Measurements from ENCODE around the gene SIRT2.
"Not testable (repeated sequence)": the region's sequence is repeated elsewhere in the genome, so short reads cannot be mapped to it uniquely, and the experiment has no call there.

The SIRT2 gene
- 57.6 to 76.0 reads per million in 2 donors for total RNA-seq

- DNase-seq, result peak; percentile 97
Observed at GRCh38 chr19:38899447-38900201, at the start of gene SIRT2, which contains the start of gene NFKBIB. SIRT2 (minus strand) TSS chr19:38899618; CDS start chr19:38899521, 97 bp downstream. NFKBIB (plus strand) TSS chr19:38899969; CDS start chr19:38900033, 64 bp downstream.

DNA sequence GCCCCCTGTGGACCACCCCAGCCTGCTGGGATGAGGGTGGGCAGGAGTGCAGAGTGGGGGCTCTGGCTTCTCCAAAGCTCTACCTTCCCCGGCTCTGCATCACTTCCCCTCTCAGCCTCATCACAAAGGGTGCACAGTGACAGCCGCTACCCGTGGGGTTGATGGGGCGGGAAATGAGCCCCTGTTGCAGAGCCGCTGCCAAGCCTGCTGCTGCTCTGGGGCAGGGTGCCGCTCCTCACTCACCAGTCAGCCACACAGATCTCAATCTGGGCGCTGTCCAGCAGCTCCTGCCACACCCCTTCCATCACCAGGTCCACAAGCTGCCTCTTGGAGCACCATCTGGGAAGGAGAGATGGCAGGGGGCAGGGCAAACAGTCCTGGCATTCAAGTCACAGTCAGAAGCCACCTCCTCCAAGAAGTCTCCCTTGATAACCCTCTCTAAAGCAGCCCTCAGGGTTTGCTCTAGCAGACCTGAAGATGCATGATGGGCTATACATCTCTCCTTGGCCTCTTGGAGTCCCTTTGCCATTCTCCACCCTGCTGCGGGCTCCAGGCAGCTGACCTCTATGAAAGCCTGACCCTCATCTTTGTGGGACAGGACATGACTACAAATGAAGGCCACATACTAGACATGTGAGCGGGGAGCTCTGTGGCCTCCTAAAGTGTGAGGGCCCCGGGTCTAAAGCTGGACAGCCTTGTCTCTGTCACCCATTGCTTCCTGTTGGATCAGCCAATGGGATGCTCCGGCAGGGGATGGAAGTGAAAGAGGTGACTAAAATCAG, 47.0 kb upstream of the SIRT2 start:
- DNase-seq, result no peak

GRCh38 chr19:38945562-38946228, 46.3 kb upstream of the SIRT2 start:
- DNase-seq, result no peak

GRCh38 chr19:38944981-38945506, 45.6 kb upstream of the SIRT2 start:
- DNase-seq, result no peak

DNA sequence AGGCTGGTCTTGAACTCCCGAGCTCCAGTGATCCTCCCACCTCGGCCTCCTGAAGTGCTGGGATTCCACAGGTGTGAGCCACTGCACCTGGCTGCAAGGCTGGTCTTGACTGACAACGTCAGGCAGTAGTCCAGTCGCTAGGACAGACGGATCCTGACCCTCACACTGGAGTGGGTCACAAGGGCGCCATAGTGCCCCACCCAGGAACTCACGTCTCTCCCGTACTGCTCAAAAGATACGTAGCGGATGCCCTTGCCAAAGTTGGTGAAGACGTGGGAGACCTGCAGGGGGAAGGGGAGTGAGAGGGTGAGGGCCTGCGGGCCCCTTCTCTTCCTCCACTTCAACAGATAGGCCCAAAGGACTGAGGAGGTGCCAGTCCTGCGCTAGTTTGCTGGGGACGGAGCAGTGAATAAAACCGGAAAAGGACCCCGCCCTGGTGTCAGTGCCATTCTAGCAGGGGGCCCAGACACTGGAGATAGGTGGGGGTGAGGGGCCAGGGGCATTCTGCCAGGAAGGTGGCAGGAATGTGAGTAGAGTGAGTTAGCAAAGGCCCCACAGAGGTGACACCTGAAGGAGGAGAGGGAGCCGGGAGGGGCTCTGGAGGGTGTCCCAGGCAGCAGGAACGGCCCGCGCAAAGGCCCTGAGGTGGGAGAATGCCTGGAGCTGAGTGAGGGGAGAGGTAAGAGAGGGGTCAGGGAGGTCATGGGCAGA, 43.2 kb upstream of the SIRT2 start:
- no peak for DNase-seq

DNA sequence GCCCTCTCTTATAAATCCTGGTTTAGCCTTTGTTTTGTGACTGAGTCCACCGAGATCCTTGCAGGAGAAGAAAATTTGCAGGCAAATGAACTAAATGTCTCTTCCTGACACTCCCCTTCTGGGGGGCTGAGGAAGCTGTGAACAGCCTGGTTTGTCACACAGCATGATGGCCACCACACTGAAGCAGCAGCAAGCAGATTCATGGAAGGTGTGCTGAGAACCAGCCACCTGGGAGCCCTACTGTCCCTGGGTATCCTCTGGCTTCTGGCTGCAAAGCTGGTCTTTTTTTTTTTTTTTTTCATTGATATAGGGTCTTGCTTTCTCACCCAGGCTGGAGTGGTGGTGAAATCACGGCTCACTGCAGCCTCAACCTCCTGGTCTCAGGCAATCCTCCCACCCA, 42.6 kb upstream of the SIRT2 start:
- DNase-seq, result no peak

DNA sequence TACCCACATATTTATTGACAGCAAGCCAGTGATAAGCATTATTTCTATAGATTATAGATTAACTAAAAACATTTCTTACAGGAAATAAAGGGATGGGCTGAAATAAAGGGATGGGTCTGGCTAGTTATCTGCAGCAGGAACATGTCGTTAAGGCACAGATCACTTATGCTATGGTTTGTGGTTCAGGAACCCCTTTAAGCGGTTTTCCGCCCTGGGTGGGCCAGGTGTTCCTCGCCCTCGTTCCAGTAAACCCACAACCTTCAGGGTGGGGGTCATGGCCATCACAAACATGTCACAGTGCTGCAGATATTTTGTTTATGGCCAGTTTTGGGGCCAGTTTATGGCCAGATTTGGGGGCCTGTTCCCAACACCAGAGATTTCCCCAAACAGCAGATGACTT, 42.0 kb upstream of the SIRT2 start:
- not testable (repeated sequence) for DNase-seq

DNA sequence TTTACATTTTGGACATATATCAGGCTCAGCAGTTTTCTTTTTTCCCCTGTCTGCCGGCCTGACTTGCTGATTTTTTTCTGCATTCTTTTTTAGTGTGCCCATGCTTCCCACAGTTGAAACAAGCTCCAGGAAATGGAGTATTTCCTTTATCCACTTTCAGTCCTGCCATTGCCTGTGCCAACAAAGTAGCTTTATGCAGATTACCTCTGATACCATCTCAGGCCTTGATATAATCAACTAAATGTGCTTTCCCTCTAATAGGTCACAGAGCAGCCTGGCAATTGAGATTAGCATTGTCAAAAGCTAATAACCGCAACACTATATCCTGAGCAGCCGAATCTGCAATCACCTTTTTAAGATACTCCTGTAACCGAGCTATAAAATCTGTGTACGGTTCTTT, 40.5 kb upstream of the SIRT2 start:
- no peak for DNase-seq

GRCh38 chr19:38933544-38933943, 34.1 kb upstream of the SIRT2 start:
- no peak for DNase-seq

- DNase-seq, result no peak
Observed at GRCh38 chr19:38932425-38933179, 33.2 kb upstream of the SIRT2 start.

GRCh38 chr19:38931521-38931793, 32.0 kb upstream of the SIRT2 start:
- no peak for DNase-seq

DNA sequence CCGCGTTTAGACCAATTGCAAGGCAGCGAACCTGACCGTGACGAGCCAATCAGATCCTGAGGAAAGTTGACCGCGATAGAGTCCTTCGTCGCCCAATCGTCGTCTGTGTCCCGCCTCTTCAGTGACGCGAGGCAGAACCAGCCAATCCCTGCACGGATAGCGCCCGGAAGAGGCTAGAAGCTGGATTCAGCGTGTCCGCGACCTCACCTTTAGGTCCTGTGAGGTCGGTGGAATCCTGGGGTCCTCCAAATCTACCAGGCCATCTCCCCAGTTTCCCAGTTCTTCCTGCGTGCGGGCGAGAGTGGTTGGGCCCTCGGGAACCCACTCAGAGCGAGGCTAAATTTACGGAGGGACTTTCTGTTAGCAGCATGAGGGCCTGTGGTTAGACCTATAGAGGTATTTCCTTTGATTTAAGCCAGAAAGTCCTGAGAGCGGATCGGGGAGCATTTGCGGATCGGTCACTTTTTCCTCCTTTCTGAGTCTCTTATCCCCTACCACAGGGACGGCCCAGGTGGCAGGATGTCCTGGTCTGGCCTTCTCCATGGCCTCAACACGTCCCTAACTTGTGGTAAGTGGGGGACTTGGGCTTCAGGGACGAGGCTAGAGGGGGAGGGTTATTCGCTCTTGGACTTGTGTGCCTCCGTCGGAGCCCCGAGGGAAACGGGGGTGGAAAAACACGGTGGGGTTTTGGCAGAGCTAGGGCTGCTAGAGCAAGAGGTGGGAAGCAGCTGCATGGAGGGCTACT, 31.5 kb upstream of the SIRT2 start, which contains the start of gene MRPS12:
TSS of gene MRPS12 (plus strand) at position 169 of the 745 bp plus-strand sequence. CDS start at position 520, 351 bp downstream.
- DNase-seq, result peak; percentile 96

DNA sequence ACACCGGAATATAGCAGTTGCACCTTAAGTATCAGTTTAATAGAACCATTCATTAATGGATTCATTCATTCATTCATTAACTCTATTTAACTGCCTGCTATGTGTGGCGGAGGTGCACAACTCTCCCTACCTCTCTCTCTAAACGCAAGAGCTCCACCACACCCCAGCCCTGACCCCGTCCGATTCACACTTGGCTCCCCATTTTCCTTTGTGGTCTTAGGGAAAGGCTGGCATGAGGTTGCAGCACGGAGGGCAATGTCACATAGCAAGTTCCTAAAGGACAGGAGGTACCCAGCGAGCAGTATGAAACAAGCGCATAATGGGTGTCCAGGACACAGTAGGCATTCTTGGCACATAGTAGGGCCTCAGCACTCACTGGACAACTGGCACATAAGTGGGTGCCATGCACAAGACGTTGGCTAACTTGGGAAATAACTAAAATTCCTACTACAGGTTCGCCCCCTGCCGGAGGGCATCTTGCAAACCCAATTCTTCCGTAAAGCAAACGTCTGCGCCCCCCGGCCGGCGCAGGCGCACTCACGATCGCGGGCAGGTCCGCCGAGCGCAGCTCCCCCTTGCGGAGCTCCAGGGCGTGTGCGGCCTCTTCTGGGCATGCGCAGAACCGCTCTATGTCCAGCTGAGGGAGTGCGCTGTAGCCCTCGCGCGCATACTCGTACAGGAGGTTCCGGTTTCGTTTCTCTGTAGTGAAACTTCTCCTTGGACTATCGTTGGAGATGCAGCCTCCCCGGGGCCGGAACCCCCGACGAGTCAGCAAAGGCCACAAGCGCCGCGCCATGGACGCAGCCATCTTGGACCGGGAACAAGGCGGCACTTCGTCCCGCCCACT, 30.7 kb upstream of the SIRT2 start, which contains the start of gene SARS2:
TSS of gene SARS2 (minus strand) at position 835 of the 847 bp plus-strand sequence. CDS start at position 808, 27 bp downstream.
- peak; percentile 88 for DNase-seq

DNA sequence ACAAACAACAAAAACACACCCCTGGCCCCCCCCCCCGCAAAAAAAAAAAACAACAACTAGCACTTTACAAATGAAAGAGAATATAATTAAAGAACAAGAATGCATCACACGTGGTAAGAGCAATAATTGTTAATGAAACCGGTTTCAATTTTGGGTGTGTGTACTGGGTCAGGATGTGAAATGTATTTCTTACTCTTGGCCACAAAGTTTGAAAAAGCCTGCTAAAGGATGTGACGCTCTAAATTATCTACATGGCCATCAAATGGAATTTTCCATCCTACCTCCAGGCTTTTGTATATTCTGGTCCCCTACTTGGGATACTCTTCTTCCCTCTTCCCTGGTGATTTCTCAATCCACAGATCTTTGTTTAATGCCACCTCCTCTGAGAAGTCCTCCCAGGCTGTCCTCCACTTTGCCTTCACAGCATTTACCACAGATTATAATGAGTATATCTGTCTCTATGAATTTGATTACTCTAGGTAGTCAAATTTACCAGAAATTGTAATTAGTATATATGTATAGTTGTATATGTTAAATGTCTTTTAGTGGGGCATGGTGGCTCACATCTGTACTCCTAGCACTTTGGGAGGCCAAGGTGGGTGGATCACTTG, 29.1 kb upstream of the SIRT2 start:
- DNase-seq, result no peak

DNA sequence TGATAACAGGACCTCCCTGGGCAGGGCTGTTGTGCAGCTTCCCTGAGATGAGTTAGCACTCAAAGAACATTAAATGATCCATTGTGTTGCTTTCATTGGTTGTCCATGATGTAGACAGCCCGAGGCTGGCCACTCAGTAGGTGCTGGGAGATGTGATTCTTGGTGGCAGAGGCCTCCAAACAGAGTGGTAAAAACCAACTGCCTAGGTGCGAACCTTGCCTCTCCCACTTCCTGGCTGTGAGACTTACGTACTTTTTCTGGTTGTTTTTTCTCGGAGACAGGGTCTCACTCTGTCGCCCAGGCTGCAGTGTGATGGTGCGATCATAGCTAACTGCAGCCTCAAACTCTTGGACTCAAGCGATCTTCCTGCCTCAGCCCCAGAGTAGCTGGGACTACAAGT, 25.0 kb upstream of the SIRT2 start:
- DNase-seq, result no peak

- DNase-seq, result no peak
Observed at GRCh38 chr19:38922482-38922881, 23.1 kb upstream of the SIRT2 start.

DNA sequence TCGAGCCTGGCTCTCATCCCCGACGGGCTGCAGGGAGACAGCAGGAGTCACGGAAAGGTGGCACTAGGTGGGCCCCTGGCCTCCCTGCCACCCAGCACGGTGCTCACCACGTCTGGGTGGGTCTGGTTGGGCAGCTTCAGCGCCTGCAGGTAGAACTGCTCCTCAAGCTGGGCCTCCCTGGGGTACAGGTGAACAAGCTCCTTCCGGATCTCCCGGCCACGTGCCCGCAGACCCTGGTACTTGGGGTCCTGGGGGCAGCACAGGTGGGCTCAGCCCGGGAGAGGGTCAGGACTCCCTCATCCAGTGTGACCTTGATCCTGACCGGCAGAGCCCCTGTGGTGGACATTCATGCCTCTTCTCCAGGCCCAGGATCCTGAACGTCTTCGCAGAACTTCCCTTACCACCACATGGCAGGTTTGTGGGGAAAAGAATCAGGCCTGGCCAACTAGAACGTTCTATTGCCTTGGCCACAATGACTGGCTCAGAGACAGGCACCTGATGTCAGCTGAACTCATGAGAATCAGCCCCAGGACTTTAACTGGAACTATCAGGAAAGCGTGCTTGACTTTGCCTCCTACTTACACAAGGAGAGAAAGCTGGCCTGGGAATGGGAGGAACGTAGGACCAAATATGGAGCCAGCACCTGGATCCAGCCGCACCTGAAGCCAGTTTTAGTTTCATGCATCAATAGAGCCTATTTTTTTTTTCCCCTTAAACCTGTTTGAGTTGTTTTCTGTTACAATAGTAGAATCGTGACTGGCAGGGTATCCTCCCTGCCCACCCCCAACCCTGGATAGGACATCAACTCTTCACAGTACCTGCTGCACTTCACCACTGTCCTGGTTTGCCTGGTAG, 22.2 kb upstream of the SIRT2 start:
- DNase-seq, result no peak
